Stimulated activated CD4-positive, alpha-beta T cell treated with anti-CD3 and anti-CD28 coated beads, TNF-alpha, amount 100 ng/mL, for 24 hours (primary cell): Measurements from ENCODE around the gene VEZF1.

Experiments used
- DNase-seq, 3 experiments: peaks; one replicate each; pipeline ENCODE4 v3.0.0-alpha.2; 2020; ENCODE audit warnings: low read depth in 3 of 3

VEZF1 gene

GRCh38 chr17:57929386-57929785 lies 58.7 kb downstream of the VEZF1 start:
- DNase-seq: no peak

GRCh38 chr17:57928928-57929327 lies 59.1 kb downstream of the VEZF1 start:
- no peak for DNase-seq

- DNase-seq: no peak
Measured at GRCh38 chr17:57927048-57927723, 60.9 kb downstream of the VEZF1 start.

GRCh38 chr17:57926723-57927047 lies 61.4 kb downstream of the VEZF1 start:
- no peak for DNase-seq

DNA sequence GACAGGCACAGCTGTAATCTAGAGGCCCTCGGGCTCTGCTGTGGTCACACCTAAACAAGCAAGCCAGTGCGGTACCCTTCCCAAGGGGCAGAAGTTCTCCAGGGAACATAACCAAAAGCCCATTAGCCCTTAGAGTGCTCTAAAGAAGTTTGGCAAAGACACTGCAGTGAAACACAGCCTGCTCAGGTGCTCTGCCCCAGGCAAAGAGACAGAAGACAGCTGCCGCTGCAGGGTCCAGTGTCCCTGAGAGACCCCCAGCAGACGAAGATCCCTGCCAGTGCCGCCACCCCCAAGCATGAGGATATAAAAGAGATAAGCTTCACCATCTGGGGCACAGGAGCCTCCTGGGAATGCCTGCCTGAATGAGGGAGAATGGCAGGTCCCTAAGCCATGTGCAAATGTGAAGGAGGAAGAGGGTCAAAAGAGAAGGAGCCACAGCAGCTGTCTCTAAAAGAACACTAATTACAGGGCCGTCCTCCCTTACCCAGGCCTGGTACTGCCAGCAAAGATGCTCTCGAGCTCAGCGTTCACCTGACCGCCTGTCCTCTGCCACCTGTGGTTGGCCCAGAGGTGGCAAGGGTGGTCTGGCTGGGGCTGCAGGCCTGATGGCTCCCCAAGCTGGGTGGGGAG lies 62.6 kb downstream of the VEZF1 start:
- DNase-seq: no peak

DNA sequence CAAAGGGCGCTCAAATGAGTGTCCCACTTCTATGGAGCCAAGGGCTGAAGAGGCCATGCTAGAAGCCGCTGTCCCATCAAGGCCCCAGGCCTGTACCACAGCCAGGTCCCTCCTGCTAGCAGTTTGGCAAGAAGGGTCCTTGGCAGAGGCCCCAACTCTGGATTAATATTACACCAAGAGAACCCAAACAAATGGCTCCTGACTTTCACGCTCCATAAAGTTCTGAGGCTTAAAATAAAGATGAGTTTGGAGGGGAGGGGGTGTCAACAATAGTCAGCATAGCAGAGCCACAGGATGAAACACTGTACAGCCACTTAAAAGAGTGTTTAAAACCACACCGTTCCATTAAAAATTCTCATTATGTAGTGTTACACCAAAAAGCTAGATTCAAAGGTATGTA lies 63.4 kb downstream of the VEZF1 start:
- DNase-seq: no peak
